Cortex of kidney (tissue), 1 donor: ENCODE results near the gene DNAJA1.
"Not testable (repeated sequence)": the region's sequence is repeated elsewhere in the genome, so short reads cannot be mapped to it uniquely, and the experiment has no call there.

Experiments
- DNase-seq: peaks from one replicate; lab custom pipeline; 2025; lab: John Stamatoyannopoulos, UW

The DNAJA1 gene

DNA sequence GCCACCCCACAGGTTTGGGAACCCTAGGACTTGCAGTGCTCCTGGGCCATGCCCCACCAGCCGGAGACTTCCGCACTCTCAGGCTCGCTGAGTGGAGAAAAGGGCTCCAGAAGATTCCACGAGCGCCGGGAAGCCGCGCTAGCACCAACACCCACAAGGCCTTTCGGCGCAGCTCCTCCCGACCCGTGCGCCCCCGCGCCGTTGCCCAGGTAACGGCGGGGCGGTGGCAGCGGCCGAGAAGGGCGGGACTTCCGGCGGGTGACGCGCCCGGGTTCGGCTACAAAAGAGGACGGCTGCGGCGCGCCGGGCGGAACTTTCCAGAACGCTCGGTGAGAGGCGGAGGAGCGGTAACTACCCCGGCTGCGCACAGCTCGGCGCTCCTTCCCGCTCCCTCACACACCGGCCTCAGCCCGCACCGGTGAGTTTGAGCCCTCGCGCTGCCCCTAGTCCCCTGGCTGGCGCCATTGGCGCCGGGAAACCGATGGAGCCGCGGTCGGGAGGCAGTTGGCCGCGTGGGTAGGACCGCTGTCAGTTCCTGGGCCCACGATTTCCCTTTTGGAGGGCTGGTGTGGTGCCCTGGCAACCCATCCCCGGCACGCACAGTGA lies at the start of gene DNAJA1:
TSS of gene DNAJA1 (plus strand) at position 308 of the 606 bp plus-strand sequence. CDS start 1,212 bp downstream, outside the sequence.
- no peak for DNase-seq

DNA sequence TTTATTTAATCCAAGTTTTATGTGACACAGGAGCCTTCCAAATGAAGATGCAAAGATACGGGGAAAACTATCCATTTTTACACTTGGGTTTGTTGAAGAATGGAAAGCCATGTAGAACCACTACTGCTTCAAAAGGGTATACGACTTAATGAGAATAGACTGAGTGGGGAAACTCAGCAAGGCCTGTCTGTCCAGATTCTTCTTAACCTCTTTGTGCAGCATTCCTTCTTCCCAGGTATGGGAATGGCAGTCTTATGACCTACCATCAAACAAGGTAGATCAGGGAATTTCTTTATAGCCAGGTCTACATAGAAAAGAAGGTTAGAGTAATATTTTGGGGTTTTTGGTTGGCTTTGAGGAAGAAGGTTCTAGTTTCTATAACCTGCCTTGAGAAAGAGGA lies 47.0 kb upstream of the DNAJA1 start:
- no peak for DNase-seq

DNA sequence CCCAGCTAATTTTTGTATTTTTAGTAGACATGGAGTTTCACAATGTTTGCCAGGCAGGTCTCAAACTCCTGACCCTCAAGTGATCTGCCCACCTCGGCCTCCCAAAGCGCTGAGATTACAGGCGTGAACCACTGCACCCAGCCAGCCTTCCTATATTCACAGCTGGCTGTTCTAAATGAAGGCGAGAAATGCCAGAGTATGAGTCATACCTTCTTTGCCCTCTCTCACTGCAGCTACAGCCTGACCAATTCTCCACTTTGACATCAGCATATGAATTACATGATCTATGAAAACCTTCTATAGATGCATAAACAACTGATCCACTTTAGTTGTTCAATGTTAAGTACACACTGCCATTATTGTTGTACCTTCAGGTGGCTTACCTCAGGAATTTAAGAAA lies 38.1 kb upstream of the DNAJA1 start:
- no peak for DNase-seq

DNA sequence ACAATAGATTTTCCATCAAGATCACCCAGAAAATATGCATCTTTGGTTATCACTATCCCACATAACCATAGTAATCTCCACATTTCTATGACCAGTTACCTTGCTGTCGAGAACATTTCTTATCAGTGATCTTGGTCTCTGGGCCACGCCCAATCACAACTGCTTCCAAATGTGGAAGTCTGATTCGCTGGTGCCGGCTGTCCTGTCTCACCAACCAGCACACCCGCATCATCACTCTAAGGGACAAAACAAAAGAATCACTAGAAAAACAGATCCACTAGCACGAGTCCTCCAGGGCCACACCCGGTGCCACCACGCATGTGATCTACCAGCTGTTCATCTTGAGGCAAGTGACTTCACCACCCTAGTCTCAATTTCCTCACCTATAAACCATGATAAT lies 35.4 kb upstream of the DNAJA1 start:
- no peak for DNase-seq

DNA sequence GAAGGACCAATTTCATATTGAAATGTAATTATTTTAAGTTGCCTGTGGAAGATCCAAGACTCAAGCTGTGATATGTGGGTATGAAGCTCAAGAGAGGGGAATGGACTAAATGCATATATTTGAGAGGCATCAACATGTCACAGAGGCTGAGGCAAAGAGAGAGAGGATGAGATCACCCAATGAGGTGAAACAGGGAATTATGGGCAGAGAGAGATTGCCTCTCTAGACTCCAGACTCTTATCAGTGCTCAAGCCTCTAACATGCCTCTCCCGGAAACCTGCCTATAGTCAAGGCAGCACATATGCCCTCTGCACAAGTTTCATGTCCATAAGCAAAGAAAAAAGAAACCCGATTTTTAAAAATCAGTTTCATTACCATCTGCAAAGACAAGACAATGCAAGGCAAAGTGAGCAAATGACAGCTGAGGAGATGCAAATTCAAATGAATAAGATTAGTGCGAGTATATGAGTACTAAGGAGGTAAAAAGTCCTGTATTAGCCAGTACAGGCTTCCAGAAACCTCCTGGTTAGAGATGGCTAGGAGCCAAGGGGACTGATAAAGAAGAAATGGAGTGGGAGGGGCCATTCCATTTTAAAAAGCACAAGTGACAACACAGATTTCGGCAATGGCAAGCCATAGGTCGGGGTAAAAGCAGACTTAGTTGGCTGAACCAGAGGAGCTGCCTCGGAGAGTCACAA lies 33.0 kb upstream of the DNAJA1 start:
- DNase-seq = no peak

DNA sequence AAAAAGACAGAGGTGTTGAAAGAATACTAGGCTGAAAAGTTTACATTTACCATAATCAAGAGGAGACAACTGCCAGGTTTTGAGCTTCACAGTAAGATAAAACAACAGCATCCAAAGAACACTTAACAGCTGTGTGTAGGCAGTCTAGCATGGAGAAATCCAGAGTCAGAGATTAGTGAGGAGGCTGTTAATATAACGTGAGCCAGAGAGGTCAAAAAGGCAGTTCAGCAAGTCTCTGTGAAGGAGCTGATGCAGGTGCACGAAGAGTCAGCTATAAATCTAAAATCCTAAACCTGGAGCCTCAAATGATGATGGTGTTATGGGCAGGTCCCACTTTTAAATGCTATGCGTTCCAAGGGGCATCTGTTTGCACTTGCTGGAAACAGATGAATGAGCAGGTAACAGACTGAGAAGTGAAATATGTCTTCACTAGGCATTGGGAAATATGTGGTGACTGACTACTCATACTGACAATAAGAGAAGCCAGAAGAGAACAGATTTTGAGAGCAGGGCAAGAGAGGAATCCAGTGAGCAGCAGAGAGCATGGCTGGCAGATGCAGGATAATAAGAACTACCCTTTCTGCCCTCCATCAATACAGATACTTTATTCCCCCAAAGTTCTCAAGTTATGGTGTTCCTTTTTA lies 32.4 kb upstream of the DNAJA1 start:
- DNase-seq = no peak

DNA sequence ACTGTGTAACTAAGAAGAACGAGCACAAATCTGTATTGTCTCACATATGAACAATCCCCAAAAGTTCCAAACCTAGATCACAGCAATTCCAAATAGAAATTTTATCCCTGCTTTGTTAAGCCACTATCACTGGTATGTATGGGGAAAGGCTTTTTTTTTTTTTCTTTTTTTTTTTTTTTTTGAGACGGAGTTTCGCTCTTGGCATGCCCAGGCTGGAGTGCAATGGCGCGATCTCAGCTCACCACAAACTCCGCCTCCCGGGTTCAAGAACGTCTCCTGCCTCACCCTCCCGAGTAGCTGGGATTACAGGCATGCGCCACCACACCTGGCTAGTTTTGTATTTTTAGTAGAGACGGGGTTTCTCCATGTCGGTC lies 24.4 kb upstream of the DNAJA1 start:
- DNase-seq = not testable (repeated sequence)

DNA sequence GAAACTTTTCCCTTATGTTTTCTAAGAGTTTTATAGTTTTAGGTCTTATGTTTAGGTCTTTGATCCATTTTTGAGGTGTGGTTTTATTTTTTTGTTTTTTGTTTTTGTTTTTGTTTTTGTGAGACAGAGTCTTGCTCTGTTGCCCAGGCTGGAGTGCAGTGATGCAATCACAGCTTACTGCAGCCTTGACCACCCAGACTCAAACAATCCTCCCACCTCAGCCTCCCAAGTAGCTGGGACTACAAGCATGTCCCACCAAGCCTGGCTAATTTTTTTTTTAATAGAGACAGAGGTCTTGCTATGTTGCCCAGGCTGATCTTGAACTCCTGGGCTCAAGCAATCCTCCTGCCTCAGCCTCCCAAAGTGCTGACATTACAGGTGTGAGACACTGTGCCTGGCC lies 19.7 kb upstream of the DNAJA1 start:
- not testable (repeated sequence) for DNase-seq

DNA sequence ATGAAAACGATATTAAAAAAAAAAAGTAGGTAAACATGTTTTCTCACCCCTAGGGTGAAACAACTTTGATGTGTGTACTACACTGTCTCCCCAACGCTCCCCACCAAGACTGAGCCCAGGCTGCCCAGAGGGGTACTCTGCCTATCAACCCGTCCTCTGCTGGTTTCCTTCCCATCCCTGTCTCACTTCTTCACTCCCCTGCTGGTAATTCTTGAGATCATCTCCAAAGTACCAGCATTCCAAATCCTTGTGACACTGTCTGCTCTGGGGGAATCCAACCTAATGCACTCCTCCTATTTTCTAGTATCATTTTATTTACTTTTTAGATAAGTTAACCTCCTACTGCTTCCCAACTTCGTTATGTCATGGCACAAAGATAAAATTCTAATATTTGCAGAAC lies 17.3 kb upstream of the DNAJA1 start:
- no peak for DNase-seq

DNA sequence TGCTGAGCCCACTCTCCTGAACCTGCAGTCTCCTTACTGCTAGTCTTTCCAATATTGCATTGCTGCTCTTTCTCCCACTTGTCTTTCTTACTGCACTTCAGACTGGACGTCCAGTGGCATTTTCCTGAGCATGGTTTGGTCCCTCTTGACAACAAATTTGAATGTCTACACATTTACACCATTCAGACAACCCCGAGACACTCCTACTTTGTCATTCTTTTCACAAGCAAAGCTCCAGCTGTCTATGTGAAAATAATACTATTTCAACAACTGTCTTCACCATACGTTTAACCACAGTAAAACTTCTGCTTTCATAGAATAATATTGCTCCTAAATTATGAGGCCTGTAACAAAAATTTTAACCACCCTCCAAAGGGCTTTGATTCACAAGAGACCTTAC lies 13.2 kb upstream of the DNAJA1 start:
- no peak for DNase-seq

DNA sequence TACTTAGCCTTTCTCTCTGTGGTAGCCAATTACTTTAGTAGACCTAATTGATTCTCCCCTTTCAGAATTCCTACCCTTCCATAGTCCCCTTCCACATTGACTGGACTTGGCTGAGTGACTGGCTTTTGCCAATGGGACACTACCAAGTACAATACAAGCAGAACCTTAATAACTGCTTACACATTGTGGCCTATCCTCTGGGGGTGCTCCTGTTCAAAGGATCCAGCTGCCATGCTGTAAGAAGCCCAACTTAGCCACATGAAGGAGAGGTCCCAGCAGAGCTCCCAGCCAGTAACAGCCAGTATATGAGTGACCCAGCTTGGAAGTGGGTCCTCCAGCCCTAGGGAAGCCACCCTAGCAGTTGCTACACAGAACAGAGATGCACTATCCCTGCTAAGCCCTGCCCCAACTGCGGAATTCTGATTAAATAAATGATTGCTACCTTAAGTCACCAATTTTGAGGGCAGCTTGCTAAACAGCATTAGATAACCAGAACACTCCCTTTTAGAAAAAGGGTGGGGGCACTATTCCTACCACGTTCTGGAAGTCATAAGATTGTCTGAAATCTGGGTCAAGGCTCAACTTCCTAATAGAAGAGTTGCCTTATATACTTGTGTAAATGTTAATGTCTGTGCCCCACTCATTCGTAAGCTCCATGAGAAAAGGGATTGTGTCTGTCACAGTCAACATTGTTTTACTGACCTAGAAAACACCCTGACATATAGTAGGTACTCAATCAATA lies 12.6 kb upstream of the DNAJA1 start:
- no peak for DNase-seq

DNA sequence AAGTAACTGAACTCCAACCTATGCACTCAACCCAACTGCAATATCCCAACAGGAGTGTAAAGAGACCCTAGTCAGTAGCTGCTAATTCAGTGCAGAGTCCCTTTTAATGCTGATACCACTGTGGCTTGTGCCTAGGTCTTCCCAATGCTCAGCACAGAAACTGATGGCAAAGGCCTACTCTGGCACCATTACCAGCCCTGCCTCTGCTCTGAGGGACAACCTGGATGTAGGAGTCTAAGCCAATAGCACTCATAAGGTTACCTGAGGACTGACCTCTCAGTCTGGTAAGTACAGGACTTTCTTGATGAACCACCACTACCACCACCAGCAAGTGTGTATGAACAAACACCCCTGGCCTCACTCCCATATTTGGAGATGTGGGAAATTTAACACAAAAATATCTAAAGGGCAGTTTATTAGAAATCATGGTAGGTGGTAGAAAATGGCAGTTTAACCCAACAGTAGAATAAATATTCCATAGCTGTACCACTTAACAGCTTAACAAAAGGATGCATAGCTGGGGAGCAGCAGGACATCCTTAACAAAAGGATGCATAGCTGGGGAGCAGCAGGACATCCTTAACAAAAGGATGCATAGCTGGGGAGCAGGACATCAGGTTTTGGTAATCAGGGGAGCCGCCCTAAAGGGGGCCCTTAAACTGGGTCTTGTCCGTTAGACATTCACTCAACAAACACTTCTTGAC lies 11.0 kb upstream of the DNAJA1 start:
- DNase-seq = no peak

DNA sequence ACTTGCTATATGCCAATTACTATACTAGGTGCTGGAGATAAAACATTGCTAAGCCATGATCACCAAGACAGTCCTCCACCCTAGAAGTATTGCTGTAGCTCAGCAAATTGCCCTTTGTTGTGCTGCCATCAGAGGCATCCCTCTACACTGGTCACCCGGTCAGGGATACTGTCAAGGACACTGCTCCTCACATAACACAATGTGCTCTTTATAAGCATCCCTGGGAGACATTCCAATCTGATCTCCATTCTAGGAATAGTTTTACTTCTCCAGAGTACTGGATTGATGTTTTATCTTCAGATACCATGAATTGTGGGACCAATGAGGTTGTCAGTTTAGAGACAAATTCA lies 10.4 kb upstream of the DNAJA1 start:
- no peak for DNase-seq

DNA sequence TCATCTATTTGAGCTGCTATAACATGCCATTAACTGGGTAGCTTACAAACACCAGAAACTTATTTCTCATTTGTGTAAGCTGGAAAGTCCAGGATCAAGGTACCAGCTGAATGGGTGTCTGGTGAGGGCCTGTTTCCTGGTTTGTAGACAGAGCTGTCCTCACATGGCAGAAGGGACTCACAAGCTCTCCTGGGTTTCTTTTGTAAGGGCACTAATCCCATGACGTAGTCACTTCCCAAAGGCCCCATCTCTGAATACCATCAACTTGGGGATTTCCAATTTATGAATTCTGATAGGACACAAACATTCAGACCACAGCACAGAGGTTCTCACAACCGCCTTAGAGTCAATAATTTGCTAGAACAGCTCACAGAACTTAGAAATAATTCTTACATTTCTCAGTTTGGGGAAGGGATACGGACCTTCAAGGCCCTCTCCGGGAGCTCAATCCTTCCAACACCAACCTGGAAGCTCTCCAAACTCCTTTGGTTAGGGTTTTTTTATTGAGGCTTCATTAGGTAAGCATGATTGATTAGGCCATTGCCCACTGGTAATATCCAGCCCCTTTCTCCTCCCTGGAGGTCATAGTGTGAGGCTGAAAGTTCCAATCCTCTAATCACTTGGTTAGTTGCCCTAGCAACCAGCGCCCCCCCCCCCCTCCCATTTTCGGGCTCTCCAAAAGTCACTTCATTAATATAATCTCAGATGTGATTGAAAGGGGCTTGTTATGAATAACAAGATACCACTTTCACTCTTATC lies 7.6 kb upstream of the DNAJA1 start:
- DNase-seq = no peak

DNA sequence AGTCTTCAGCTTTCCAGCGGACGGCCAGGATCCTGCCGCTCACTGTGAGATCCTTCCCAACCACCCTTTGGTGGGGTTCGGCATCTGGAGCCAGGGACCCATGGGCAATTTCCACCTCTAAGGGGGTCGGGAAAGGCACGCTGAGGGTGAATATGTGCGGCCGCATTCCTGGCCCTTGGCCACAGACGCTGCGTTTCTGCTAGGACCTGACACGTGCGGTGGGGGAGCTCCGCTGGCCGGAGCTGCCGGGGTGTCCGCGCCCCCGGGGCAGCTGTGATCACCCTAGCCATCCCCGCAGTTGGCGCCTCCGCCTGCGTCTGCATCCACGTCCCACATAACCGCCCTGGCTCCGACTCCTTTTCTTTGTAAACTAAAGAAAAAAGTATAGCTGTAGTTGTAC lies 5.3 kb upstream of the DNAJA1 start:
- no peak for DNase-seq

DNA sequence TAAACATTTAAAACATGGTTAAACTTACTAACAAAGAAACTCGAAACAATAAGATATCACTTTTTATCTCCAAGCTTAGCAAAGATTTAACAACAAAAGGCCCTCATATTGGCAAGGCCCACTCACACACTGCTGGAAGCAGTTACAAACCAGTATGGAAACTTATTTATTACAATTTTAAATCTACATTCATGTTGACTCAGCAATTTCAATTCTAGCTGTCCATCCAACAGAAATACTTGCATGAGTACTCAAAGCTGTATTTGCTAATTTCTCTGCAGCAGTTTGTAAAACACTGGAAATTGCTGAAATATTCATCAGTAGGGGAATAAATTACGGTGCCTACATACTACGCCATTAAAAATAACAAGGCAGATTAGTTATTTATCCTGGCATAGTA lies 2.8 kb upstream of the DNAJA1 start:
- DNase-seq = no peak

DNA sequence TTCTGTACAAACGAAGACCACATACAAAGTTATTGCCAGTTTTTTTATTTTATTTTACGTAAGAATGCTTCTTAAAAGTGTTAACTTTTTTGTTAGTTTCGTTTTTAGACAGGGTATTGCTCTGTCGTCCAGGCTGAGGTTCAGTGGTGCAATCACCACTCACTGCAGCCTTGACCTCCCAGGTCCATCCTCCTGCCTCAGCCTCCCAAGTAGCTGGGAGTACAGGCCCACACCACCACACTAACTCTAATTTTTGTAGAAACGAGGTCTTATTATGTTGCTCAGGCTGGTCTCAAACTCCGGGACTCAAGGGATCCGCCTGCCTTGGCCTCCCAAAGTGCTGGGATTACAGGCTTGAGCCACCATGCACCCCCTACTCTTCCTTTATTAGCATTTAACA lies 2.3 kb upstream of the DNAJA1 start:
- DNase-seq = no peak

DNA sequence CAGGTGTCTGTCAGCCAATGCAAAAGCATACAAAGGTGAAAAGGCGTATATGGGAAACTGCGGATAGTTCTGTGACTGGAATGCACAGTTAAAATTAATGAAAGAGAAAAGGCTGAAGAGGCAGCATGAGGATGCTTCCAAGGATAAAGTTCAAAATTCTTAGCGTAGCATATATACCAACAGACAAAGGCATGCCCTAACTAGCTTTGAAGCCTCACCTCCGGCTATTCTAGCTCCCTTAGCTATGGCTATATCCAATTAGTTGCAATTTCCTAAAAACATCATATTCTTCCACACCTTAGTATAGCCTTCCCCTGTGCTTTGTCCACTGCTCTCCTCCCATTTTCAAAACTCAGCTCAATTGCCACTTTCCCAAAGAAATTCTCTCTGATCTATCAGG lies 1.4 kb upstream of the DNAJA1 start:
- DNase-seq = no peak

DNA sequence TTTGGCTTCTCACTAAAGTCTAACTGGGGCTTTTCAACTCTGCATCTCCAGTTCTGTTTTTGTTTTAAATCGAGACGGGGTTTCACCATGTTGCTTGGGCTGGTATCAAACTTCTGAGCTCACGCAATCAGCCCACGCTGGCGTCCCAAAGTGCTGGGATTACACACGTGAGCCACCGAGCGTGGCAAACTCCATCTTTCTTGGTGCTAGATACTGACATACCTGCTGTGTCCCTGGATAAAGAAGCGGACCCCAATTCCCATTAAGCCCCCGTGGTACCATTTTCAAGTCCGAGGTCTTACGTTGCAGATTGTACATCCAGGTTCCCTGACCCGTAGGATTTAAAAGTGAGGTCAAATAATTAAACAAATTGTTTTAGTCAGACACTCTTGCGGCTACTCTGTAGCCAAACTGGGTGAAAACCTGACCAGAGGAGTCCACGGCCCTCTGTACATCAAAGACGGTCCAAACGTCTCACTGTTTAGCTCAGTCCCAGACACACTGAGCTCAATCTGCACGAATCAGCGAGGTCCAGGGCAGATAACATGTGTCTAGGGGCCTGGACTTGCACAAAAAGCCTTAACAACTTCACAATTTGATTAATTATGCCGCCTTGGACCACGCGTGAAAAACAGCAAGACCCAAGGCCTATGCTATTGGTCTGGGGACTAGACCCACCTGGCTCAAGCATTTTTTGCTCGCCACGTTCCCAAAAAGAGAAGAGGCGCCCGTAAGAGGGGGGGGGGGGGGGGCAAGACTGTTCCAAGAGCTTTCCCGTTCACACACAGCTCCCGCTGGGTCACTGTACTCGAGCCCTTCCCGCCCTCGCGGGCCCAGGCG lies 727 bp upstream of the DNAJA1 start:
- DNase-seq = no peak

DNA sequence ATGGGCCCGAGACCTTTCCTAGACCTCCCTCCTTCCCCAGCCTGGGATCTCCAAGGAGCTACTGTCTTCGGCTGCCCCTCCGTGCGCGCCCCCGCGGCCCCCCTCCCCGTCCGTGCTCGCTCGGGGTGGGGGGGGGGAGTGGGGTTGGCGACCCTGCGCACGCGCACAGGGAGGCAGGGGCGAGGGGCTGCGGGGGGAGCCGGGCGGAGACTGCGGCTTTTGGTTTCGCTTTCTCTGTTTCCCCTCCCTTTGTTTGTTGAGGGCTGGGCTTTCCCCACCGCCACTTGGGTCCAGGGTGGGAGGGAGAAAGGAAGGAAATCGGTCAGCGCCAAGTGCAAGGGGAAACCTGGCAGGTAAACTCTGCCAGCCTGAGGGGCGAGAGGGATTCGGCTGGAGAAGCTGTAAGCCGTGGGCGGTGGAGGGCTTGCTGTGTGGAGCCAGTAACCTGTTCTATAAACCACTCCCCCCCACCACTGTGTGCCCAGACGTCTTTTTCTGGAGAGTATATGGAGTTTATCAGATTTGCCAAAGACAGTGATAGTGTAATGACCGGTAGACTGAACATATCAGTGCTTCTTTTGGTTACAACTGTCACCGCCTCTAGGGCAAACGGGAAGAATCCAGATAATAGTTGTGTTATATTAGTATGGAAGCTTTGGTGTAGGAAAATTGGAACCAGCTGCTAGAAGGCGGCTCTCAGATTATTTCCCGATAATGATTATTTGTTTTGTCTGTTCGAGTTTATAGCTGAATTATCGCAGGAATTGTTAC lies 684 bp downstream of the DNAJA1 start:
- no peak for DNase-seq
